ENCODE measurements around the gene COX4I1. TPM values are rescaled to one million over a fixed set of nuclear protein-coding genes. Genes with fewer than 3 reads are reported as not detected.

The COX4I1 gene
- total and polyA plus RNA-seq, 10 of the 15 experiments (the other 5 are each of a cell fraction or from before 2014, with no cell fraction given): 480 to 1,889 (median 872) TPM

DNA sequence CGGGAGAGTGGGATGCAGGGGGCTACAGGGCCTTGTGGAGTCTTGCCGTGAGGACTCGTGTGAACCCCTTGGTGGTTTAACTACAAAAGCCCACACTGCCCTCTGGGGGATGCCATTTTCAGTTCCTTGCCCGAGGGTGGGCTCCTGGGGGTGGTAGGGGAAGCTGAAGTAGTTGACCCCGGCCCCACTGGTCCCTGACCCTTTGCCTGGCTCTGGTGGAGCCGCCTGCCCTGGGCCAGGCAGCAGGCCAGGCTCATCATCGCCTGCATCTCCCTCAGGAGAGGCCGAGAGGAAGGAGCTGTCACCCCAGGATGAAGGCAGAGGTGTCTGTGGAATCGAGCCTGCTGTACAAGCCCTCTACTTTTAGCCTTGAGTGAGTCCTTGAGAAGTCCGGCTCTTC lies 10.2 kb downstream of the COX4I1 start:
- ATAC-seq (no peak), DNase-seq (ENCODE audit: low read depth, low spot score) (no peak), FAIRE-seq (no peak)
- Histone ChIP-seq H3K4me3 (no peak overlapping the region), H3K27me3 (replicated peaks in 1 of 2; ENCODE audit: control insufficient read depth in 2 of 2, insufficient read depth in 2 of 2, low read length in 1 of 2) (peaks cover 0 to 3% of the 10 kb centered on the region in 2 experiments; a peak in 1 of 4 replicates), H3K4me2 (ENCODE audit: control insufficient read depth, insufficient read depth) (no peak overlapping the region), H3K36me3 (ENCODE audit: control insufficient read depth in 2 of 2, insufficient read depth in 2 of 2, low read length in 1 of 2) (peaks cover 8 to 15% of the 10 kb centered on the region in 2 experiments; a peak in 3 of 4 replicates), H3K27ac (ENCODE audit: control insufficient read depth, insufficient read depth) (no peak overlapping the region), H3K9me3 (replicated peaks; ENCODE audit: control insufficient read depth, insufficient read depth, low read length) (no peaks in the 10 kb centered on the region), H3K4me1 (ENCODE audit: control insufficient read depth, insufficient read depth, low read length) (no peaks in the 10 kb centered on the region), H3K9ac (ENCODE audit: control insufficient read depth, insufficient read depth, low read length) (no peak overlapping the region), H4K20me1 (ENCODE audit: control insufficient read depth, insufficient read depth) (no peaks in the 10 kb centered on the region), H2AFZ (ENCODE audit: control insufficient read depth, low read depth, low read length) (no peak overlapping the region), H3K79me2 (ENCODE audit: control insufficient read depth, insufficient read depth, low read length) (no peaks in the 10 kb centered on the region)
- no TSS peak for BruUV-seq (replicated peaks)
- intact Hi-C loops (cut with micrococcal nuclease; ENCODE audit: unreplicated experiment) (no loop called here), in situ Hi-C loops (cut with MboI) (loop anchor here (25.0 kb wide), 1 partner anchor 528 kb away; no protein-coding TSS in a partner anchor)
- POLR2A ChIA-PET: no interaction called here
- TF ChIP-seq HDAC2 (IDR thresholded peaks at IDR 0.05) (no peak), GABPA (IDR thresholded peaks at IDR 0.05; ENCODE audit: low read depth) (no peak), HCFC1 (IDR thresholded peaks at IDR 0.05; ENCODE audit: low read length) (no peak), POU2F2 (IDR thresholded peaks at IDR 0.05; ENCODE audit: borderline replicate concordance, low read depth, low read length) (no peak), SMAD5 (IDR thresholded peaks at IDR 0.05; ENCODE audit: low read depth) (no peak), RFX5 (IDR thresholded peaks at IDR 0.05; ENCODE audit: low read depth, low read length) (no peak)
- TF ChIP-seq, protein P1, sequence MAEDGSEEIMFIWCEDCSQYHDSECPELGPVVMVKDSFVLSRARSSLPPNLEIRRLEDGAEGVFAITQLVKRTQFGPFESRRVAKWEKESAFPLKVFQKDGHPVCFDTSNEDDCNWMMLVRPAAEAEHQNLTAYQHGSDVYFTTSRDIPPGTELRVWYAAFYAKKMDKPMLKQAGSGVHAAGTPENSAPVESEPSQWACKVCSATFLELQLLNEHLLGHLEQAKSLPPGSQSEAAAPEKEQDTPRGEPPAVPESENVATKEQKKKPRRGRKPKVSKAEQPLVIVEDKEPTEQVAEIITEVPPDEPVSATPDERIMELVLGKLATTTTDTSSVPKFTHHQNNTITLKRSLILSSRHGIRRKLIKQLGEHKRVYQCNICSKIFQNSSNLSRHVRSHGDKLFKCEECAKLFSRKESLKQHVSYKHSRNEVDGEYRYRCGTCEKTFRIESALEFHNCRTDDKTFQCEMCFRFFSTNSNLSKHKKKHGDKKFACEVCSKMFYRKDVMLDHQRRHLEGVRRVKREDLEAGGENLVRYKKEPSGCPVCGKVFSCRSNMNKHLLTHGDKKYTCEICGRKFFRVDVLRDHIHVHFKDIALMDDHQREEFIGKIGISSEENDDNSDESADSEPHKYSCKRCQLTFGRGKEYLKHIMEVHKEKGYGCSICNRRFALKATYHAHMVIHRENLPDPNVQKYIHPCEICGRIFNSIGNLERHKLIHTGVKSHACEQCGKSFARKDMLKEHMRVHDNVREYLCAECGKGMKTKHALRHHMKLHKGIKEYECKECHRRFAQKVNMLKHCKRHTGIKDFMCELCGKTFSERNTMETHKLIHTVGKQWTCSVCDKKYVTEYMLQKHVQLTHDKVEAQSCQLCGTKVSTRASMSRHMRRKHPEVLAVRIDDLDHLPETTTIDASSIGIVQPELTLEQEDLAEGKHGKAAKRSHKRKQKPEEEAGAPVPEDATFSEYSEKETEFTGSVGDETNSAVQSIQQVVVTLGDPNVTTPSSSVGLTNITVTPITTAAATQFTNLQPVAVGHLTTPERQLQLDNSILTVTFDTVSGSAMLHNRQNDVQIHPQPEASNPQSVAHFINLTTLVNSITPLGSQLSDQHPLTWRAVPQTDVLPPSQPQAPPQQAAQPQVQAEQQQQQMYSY (CRISPR knock-in tag; IDR thresholded peaks at IDR 0.05): no peak
- WGBS (ENCODE audit: insufficient coverage, insufficient replicate concordance, low lambda C conversion rate, missing lambda C conversion rate): 28% methylated on average over 10 of the region's 10 CpGs
- SMC1A ChIA-PET (ENCODE audit: uncharacterized antibody, unreplicated experiment): no interaction called here
- RAD21 ChIA-PET (ENCODE audit: unreplicated experiment): no interaction called here
- CTCF ChIA-PET: no interaction called here

All from GM12878 (cell line).